GM21423 (cell line): ENCODE measurements around the gene LTA.
"Not testable (repeated sequence)": the region's sequence is repeated elsewhere in the genome, so short reads cannot be mapped to it uniquely, and the experiment has no call there.

ENCODE experiments used
- ATAC-seq: cut with Tn5 transposase; IDR thresholded peaks from one replicate; pipeline ENCODE4 v1.9.1; 2021; ENCODE audit warnings: mild to moderate bottlenecking, moderate library complexity; ENCODE audit not compliant: unreplicated experiment

LTA gene

GRCh38 chr6:31586008-31586407, 13.9 kb downstream of the LTA start, which contains the start of gene LST1:
Gene LST1, plus strand, starts transcription at chr6:31586277. Its CDS starts 1,023 bp downstream, at chr6:31587300.
- no peak for ATAC-seq

- no peak for ATAC-seq
Observed at GRCh38 chr6:31586599-31587281, 14.7 kb downstream of the LTA start.

GRCh38 chr6:31587791-31588777, 16.0 kb downstream of the LTA start:
- ATAC-seq, result no peak

GRCh38 chr6:31588871-31589650, 17.0 kb downstream of the LTA start:
- ATAC-seq, result no peak

GRCh38 chr6:31590691-31591090, 18.6 kb downstream of the LTA start:
- ATAC-seq, result not testable (repeated sequence)

- ATAC-seq, result no peak
Observed at GRCh38 chr6:31592396-31592771, 20.3 kb downstream of the LTA start.

- no peak for ATAC-seq
Observed at GRCh38 chr6:31597006-31597405, 24.9 kb downstream of the LTA start.

GRCh38 chr6:31607317-31607716, 35.2 kb downstream of the LTA start:
- no peak for ATAC-seq

GRCh38 chr6:31609519-31610406, 37.7 kb downstream of the LTA start:
- no peak for ATAC-seq

- ATAC-seq, result no peak
Observed at GRCh38 chr6:31610968-31611367, 38.9 kb downstream of the LTA start.

- ATAC-seq, result no peak
Observed at GRCh38 chr6:31614075-31614619, 42.1 kb downstream of the LTA start.

- no peak for ATAC-seq
Observed at GRCh38 chr6:31614684-31615578, 42.8 kb downstream of the LTA start, which contains the start of gene AIF1. Gene AIF1, plus strand, starts transcription at chr6:31615234. Its CDS starts 96 bp downstream, at chr6:31615330.

- ATAC-seq, result no peak
Observed at GRCh38 chr6:31615748-31616147, 43.7 kb downstream of the LTA start.

- no peak for ATAC-seq
Observed at GRCh38 chr6:31617010-31617409, 44.9 kb downstream of the LTA start.

GRCh38 chr6:31619805-31620585, 47.9 kb downstream of the LTA start:
- ATAC-seq, result peak; percentile 78

- peak; percentile 17 for ATAC-seq
Observed at GRCh38 chr6:31620586-31621319, 48.7 kb downstream of the LTA start, which contains the start of gene PRRC2A. Gene PRRC2A, plus strand, starts transcription at chr6:31620715. Its CDS starts 2,075 bp downstream, at chr6:31622790.

- ATAC-seq, result no peak
Observed at GRCh38 chr6:31621320-31621939, 49.3 kb downstream of the LTA start.
